GM12878 (cell line): ENCODE measurements around the gene GLO1. TPM values are rescaled to one million over a fixed set of nuclear protein-coding genes. Genes with fewer than 3 reads are reported as not detected.

Source experiments
- ATAC-seq: fragments of 200-7000 bp; cut with Tn5 transposase; 3 replicates; pipeline ENCODE4 v1.9.1; 2020; ENCODE audit warnings: mild to moderate bottlenecking, moderate library complexity
- BruUV-seq: library from RNA; stranded (reverse); fragments of 400-500 nt; replicated peaks from 2 replicates; lab custom pipeline; 2021; lab: Mats Ljungman, UMichigan
- CTCF ChIA-PET: fragments of 300-600 bp; sonication (Branson Sonifier 250); formaldehyde crosslinking; extraction: SDS; loops from one replicate; lab custom pipeline; 2021; ENCODE audit warnings: inconsistent platforms; lab: Yijun Ruan, JAX
- POLR2A ChIA-PET: fragments of 350-600 bp; formaldehyde crosslinking; extraction: SDS; loops from one replicate; lab custom pipeline; 2021; ENCODE audit warnings: inconsistent platforms; lab: Charles Lee
- RAD21 ChIA-PET: fragments of 300-600 bp; sonication (Branson Sonifier 250); formaldehyde crosslinking; loops from one replicate; lab custom pipeline; 2023; ENCODE audit warnings: antibody characterized with exemption; ENCODE audit not compliant: unreplicated experiment; lab: Charles Lee
- SMC1A ChIA-PET: fragments of 300-600 bp; sonication (Branson Sonifier 250); formaldehyde crosslinking; loops from one replicate; lab custom pipeline; 2023; ENCODE audit not compliant: unreplicated experiment, uncharacterized antibody; lab: Charles Lee
- DNase-seq: peaks from one replicate; pipeline ENCODE4 v3.0.0-alpha.2; 2011; ENCODE audit warnings: low read depth, low spot score
- FAIRE-seq: peaks from 3 replicates; lab custom pipeline; 2011; peaks lifted over from hg19 to GRCh38; lab: Jason Lieb, UNC
- H2AFZ ChIP-seq: 2 replicates; pipeline ENCODE4 v1.6.0; 2011; ENCODE audit warnings: low read depth, low read length, control low read depth; ENCODE audit not compliant: control insufficient read depth
- H3K27ac ChIP-seq: 2 replicates; pipeline ENCODE4 v1.5.1; 2011; ENCODE audit warnings: control low read depth; ENCODE audit not compliant: control insufficient read depth, insufficient read depth
- H3K27me3 ChIP-seq, 2 experiments: replicated peaks in 1 of 2; 2 replicates each; pipeline versions ENCODE4 v1.6.0 to v1.6.1; 2011; ENCODE audit warnings: low read length in 1 of 2; ENCODE audit not compliant: control insufficient read depth in 2 of 2, insufficient read depth in 2 of 2
- H3K36me3 ChIP-seq, 2 experiments: 2 replicates each; pipeline ENCODE4 v1.5.1; 2011; ENCODE audit warnings: low read length in 1 of 2; ENCODE audit not compliant: control insufficient read depth in 2 of 2, insufficient read depth in 2 of 2
- H3K4me1 ChIP-seq: 2 replicates; pipeline ENCODE4 v1.6.1; 2011; ENCODE audit warnings: mild to moderate bottlenecking, low read length, moderate library complexity, mixed read lengths; ENCODE audit not compliant: control insufficient read depth, insufficient read depth
- H3K4me2 ChIP-seq: 2 replicates; pipeline ENCODE4 v1.6.0; 2011; ENCODE audit warnings: control low read depth; ENCODE audit not compliant: control insufficient read depth, insufficient read depth
- H3K4me3 ChIP-seq: fragments of 200-600 bp; sonication (generic); 2 replicates; pipeline ENCODE4 v1.5.1; 2016
- H3K79me2 ChIP-seq: 2 replicates; pipeline ENCODE4 v1.6.0; 2011; ENCODE audit warnings: low read length; ENCODE audit not compliant: control insufficient read depth, insufficient read depth
- H3K9ac ChIP-seq: 2 replicates; pipeline ENCODE4 v1.8.0; 2011; ENCODE audit warnings: low read length, control low read depth, mixed read lengths; ENCODE audit not compliant: control insufficient read depth, insufficient read depth
- H3K9me3 ChIP-seq: replicated peaks from 3 replicates; pipeline ENCODE4 v1.5.1; 2011; ENCODE audit warnings: mild to moderate bottlenecking, low read length; ENCODE audit not compliant: control insufficient read depth, insufficient read depth
- H4K20me1 ChIP-seq: 2 replicates; pipeline ENCODE4 v1.6.0; 2011; ENCODE audit not compliant: control insufficient read depth, insufficient read depth
- ETV6 ChIP-seq, 2 experiments: fragments of 450-650 bp in 1 of 2; IDR thresholded peaks in 1 of 2; conservative IDR thresholded peaks in 1 of 2; 2 replicates each; pipeline ENCODE4 v1.6.1; 2014; ENCODE audit warnings: antibody characterized with exemption in 1 of 2, borderline replicate concordance in 1 of 2, low read depth in 1 of 2, mild to moderate bottlenecking in 1 of 2, moderate library complexity in 1 of 2
- FOXM1 ChIP-seq: IDR thresholded peaks from 2 replicates; pipeline ENCODE4 v1.6.1; 2012; ENCODE audit warnings: low read depth, mild to moderate bottlenecking, inconsistent platforms, low read length, moderate library complexity
- POLR2AphosphoS2 ChIP-seq: IDR thresholded peaks from 2 replicates; pipeline ENCODE4 v1.6.1; 2011; ENCODE audit warnings: low read depth, mild to moderate bottlenecking, low read length, improper control_type of control experiment, moderate library complexity
- TARDBP ChIP-seq: IDR thresholded peaks from 2 replicates; pipeline ENCODE4 v1.6.1; 2016; ENCODE audit warnings: borderline replicate concordance
- ZNF592 ChIP-seq: fragments of 450-650 bp; IDR thresholded peaks from 2 replicates; pipeline ENCODE4 v1.6.1; 2017; ENCODE audit warnings: mild to moderate bottlenecking, moderate library complexity
- WGBS: methylation state at CpG from one replicate; pipeline ENCODE4 v1.1.6; 2016; ENCODE audit warnings: low lambda C conversion rate; ENCODE audit not compliant: insufficient replicate concordance, insufficient coverage; ENCODE audit errors: missing lambda C conversion rate; 5-methylcytosine and 5-hydroxymethylcytosine counted together
- in situ Hi-C: fragments of 300-500 bp; cut with MboI; formaldehyde crosslinking; loops from 9 replicates; pipeline ENCODE4 v1.14.3; 2018; ENCODE audit warnings: mixed read lengths
- intact Hi-C: fragments of 100-400 bp; cut with micrococcal nuclease; formaldehyde crosslinking; loops from one replicate; pipeline ENCODE4 v1.14.2; 2022; ENCODE audit not compliant: unreplicated experiment
- polyA plus RNA-seq, 11 experiments: library from polyadenylated mRNA; depleted of rRNA in 4 of 11; unstranded in 6 of 11; stranded (reverse) in 5 of 11; fragments of >200 nt; fragmentation: Nextera tagmentation in 4 of 11; fragmentation: Illumina TruSeq in 1 of 11; extraction: Ambion mirVana in 4 of 11; extraction: Trizol in 1 of 11; gene quantifications; 1 replicate in 1 of 11; 2 replicates in 10 of 11; pipeline versions ENCODE4 v1.2.1 to v1.2.3, GENCODE V29; 2011 to 2016; ENCODE audit warnings: inconsistent platforms in 2 of 11, missing spikeins in 2 of 11, low read depth in 1 of 11
- total RNA-seq, 4 experiments: library from RNA; depleted of rRNA in 3 of 4; stranded (reverse); fragments of >200 nt in 3 of 4; fragmentation: Illumina TruSeq in 1 of 4; extraction: Trizol in 1 of 4; gene quantifications; 2 replicates each; pipeline versions ENCODE4 v1.2.1 to v1.2.3, GENCODE V29; 2013 to 2021
- TF ChIP-seq, protein P1 (sequence below), 3 experiments: IDR thresholded peaks in 2 of 3; conservative IDR thresholded peaks in 1 of 3; 2 replicates each; pipeline ENCODE4 v1.5.1; 2011; ENCODE audit warnings: low read depth in 3 of 3, low read length in 3 of 3, mild to moderate bottlenecking in 3 of 3, control low read depth in 2 of 3, moderate library complexity in 2 of 3, inconsistent platforms in 1 of 3, mixed read lengths in 1 of 3; ENCODE audit not compliant: control insufficient read depth in 2 of 3, insufficient read depth in 1 of 3; ENCODE audit errors: extremely low read depth in 1 of 3
- TF ChIP-seq, protein P2 (sequence below): fragments of 450-650 bp; IDR thresholded peaks from 2 replicates; pipeline ENCODE4 v1.6.1; 2017; ENCODE audit warnings: mild to moderate bottlenecking, moderate library complexity

The GLO1 gene
- total and polyA plus RNA-seq, 10 of the 15 experiments (the other 5 are each of a cell fraction or from before 2014, with no cell fraction given) = 105 to 227 (median 150) TPM

DNA sequence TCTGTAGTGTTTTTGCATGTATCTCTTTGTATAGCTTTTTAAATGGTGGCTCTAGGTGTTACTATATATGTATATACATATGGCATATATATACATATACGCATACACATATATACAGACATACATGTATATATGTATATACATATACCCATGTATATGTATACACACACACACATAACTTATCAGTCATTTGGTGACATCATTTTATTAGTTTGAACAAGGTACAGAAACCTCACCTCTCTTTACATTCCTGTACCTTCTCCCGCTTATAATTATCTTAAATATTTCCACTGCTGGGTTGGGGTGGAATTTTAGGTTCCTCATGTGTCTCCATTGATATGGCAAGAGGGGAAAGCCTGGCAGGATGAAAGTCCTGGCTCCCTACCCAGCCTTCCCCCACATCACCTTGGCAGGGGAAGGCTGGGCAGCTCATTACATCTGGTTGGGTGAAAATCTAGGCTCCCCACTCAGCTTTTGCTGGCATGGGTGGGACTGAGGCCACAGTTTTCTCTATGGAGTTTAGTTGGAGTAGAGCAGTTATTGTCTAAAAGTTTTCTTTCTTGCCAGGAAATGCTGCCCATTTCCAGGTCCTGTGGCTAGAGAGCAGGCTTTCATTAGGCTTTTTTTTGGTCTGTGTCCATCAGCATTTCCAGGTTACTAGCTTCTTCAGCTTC lies 7.6 kb downstream of the GLO1 start (continued):
- TF ChIP-seq, protein P1, sequence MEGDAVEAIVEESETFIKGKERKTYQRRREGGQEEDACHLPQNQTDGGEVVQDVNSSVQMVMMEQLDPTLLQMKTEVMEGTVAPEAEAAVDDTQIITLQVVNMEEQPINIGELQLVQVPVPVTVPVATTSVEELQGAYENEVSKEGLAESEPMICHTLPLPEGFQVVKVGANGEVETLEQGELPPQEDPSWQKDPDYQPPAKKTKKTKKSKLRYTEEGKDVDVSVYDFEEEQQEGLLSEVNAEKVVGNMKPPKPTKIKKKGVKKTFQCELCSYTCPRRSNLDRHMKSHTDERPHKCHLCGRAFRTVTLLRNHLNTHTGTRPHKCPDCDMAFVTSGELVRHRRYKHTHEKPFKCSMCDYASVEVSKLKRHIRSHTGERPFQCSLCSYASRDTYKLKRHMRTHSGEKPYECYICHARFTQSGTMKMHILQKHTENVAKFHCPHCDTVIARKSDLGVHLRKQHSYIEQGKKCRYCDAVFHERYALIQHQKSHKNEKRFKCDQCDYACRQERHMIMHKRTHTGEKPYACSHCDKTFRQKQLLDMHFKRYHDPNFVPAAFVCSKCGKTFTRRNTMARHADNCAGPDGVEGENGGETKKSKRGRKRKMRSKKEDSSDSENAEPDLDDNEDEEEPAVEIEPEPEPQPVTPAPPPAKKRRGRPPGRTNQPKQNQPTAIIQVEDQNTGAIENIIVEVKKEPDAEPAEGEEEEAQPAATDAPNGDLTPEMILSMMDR (IDR thresholded peaks at IDR 0.05 in 2 of 3, conservative IDR thresholded peaks at IDR 0.05 in 1 of 3; ENCODE audit: control insufficient read depth in 2 of 3, extremely low read depth in 1 of 3, insufficient read depth in 1 of 3, low read depth in 3 of 3, low read length in 3 of 3) = no peak
- no peak for TF ChIP-seq ZNF592

DNA sequence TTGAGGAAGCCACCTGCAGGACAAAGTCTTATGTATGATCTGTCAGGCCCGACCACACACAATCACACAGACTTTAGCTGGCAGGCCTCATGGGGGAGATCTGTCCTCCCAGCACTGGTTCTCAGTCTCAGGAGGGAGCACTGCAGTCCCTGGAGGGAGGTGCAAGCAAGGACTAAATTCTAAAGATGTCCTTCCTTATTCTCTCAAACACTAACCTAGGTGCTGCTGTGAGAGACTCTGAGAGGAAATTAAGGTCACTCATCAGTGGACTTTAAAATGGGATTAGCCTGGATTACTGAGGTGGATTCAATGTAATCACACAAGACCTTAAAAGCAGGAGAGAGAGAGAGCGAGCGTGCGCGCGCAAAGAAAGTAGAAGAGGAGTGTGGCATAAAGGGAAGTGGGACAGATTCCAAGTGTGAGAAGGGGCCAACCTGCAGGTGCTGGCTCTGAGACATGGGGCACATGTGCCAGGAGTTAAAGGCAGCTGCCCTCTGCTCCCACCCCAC lies 14.3 kb downstream of the GLO1 start:
- H3K79me2 ChIP-seq = peaks cover 27% of the 10 kb centered on the region
- intact Hi-C loops (no loop called here), in situ Hi-C loops (no loop called here)
- H3K4me3 ChIP-seq = peak overlapping the region; percentile 28; the same call in 1 of the 2 replicates
- no TSS peak for BruUV-seq
- SMC1A ChIA-PET = interaction anchor here (0.6 to 2.0 kb wide), 9 partner anchors 7 to 229 kb away, joined by 3 to 14 read pairs (median 4); no protein-coding TSS in a partner anchor
- RAD21 ChIA-PET = interaction anchor here (0.6 to 1.7 kb wide), 14 partner anchors 9 to 859 kb away, joined by 3 to 10 read pairs (median 3); partner anchors contain the start of genes BTBD9 and GLO1
- H3K36me3 ChIP-seq = peaks cover 0 to 6% of the 10 kb centered on the region in 2 experiments; a peak in 2 of 4 replicates
- DNase-seq = peak; percentile 59
- peak overlapping the region; percentile 65 for H3K27ac ChIP-seq
- H3K4me1 ChIP-seq = peaks cover 13% of the 10 kb centered on the region
- peak; percentile 96 for ATAC-seq
- 81% methylated on average over 6 of the region's 6 CpGs for WGBS
- H3K27me3 ChIP-seq = no peaks in the 10 kb centered on the region
- H3K9ac ChIP-seq = peak overlapping the region; percentile 58
- H2AFZ ChIP-seq = peak overlapping the region; percentile 80
- no peaks in the 10 kb centered on the region; the same call in 2 of the 3 replicates for H3K9me3 ChIP-seq
- POLR2A ChIA-PET = interaction anchor here (0.6 to 1.5 kb wide), 4 partner anchors 11 to 1129 kb away, joined by 3 to 5 read pairs (median 4); no protein-coding TSS in a partner anchor
- H3K4me2 ChIP-seq = peak overlapping the region; percentile 62
- no peak for FAIRE-seq
- CTCF ChIA-PET = interaction anchor here (0.9 to 2.4 kb wide), 9 partner anchors 9 to 311 kb away, joined by 3 to 8 read pairs (median 3); partner anchors contain the start of gene GLO1
- H4K20me1 ChIP-seq = no peaks in the 10 kb centered on the region
- TF ChIP-seq POLR2AphosphoS2 (no peak), ETV6 (conservative IDR thresholded peaks at IDR 0.05 in 1 of 2, IDR thresholded peaks at IDR 0.05 in 1 of 2; ENCODE audit: borderline replicate concordance in 1 of 2, low read depth in 1 of 2) (no peak), TARDBP (no peak), FOXM1 (no peak)
- TF ChIP-seq, protein P2, sequence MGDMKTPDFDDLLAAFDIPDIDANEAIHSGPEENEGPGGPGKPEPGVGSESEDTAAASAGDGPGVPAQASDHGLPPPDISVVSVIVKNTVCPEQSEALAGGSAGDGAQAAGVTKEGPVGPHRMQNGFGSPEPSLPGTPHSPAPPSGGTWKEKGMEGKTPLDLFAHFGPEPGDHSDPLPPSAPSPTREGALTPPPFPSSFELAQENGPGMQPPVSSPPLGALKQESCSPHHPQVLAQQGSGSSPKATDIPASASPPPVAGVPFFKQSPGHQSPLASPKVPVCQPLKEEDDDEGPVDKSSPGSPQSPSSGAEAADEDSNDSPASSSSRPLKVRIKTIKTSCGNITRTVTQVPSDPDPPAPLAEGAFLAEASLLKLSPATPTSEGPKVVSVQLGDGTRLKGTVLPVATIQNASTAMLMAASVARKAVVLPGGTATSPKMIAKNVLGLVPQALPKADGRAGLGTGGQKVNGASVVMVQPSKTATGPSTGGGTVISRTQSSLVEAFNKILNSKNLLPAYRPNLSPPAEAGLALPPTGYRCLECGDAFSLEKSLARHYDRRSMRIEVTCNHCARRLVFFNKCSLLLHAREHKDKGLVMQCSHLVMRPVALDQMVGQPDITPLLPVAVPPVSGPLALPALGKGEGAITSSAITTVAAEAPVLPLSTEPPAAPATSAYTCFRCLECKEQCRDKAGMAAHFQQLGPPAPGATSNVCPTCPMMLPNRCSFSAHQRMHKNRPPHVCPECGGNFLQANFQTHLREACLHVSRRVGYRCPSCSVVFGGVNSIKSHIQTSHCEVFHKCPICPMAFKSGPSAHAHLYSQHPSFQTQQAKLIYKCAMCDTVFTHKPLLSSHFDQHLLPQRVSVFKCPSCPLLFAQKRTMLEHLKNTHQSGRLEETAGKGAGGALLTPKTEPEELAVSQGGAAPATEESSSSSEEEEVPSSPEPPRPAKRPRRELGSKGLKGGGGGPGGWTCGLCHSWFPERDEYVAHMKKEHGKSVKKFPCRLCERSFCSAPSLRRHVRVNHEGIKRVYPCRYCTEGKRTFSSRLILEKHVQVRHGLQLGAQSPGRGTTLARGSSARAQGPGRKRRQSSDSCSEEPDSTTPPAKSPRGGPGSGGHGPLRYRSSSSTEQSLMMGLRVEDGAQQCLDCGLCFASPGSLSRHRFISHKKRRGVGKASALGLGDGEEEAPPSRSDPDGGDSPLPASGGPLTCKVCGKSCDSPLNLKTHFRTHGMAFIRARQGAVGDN = peak; percentile 19; the same call in 1 of the 2 replicates
